SK-N-SH treated with all-trans-retinoic acid at 6 μM for 48 hours (cell line): ENCODE data around the gene CDC34.

ENCODE experiments used
- ATAC-seq: fragments of 200-7000 bp; cut with Tn5 transposase; 3 replicates; pipeline ENCODE4 v1.9.1; 2020; ENCODE audit warnings: mild to moderate bottlenecking, moderate library complexity
- ARNTL ChIP-seq: fragments of 450-650 bp; formaldehyde crosslinking; IDR thresholded peaks from 2 replicates; pipeline ENCODE4 v1.5.0; 2020; ENCODE audit warnings: low read depth, mild to moderate bottlenecking, moderate library complexity, borderline replicate concordance
- BACH2 ChIP-seq: fragments of 250-450 bp; sonication (Bioruptor Pico); IDR thresholded peaks from 2 replicates; pipeline ENCODE4 v1.9.0; 2021; ENCODE audit warnings: mild to moderate bottlenecking, borderline replicate concordance
- CREB5 ChIP-seq: fragments of 250-450 bp; sonication (Bioruptor Pico); IDR thresholded peaks from 2 replicates; pipeline ENCODE4 v1.5.1; 2020; ENCODE audit warnings: low read depth, mild to moderate bottlenecking, moderate library complexity
- CSDC2 ChIP-seq: fragments of 250-450 bp; sonication (Bioruptor Pico); IDR thresholded peaks from 2 replicates; pipeline ENCODE4 v1.5.0; 2020; ENCODE audit warnings: mild to moderate bottlenecking, moderate library complexity
- CSRNP3 ChIP-seq: fragments of 250-450 bp; sonication (Bioruptor Pico); IDR thresholded peaks from 2 replicates; pipeline ENCODE4 v1.5.1; 2021; ENCODE audit warnings: mild to moderate bottlenecking, moderate library complexity
- ESRRG ChIP-seq: fragments of 250-450 bp; sonication (Bioruptor Pico); IDR thresholded peaks from 2 replicates; pipeline ENCODE4 v1.6.1; 2021; ENCODE audit warnings: mild to moderate bottlenecking
- GLIS3 ChIP-seq: fragments of 250-450 bp; sonication (Bioruptor Pico); IDR thresholded peaks from 2 replicates; pipeline ENCODE4 v1.5.0; 2020; ENCODE audit warnings: mild to moderate bottlenecking, moderate library complexity
- ISL1 ChIP-seq: fragments of 250-450 bp; sonication (Bioruptor Pico); IDR thresholded peaks from 2 replicates; pipeline ENCODE4 v2.1.2; 2022; ENCODE audit warnings: mild to moderate bottlenecking, moderate library complexity
- OSR1 ChIP-seq: fragments of 250-450 bp; sonication (Bioruptor Pico); IDR thresholded peaks from 2 replicates; pipeline ENCODE4 v1.8.0; 2022; ENCODE audit warnings: moderate library complexity, mild to moderate bottlenecking, inconsistent platforms
- PATZ1 ChIP-seq: fragments of 250-450 bp; sonication (Bioruptor Pico); IDR thresholded peaks from 2 replicates; pipeline ENCODE4 v1.8.0; 2020; ENCODE audit warnings: mild to moderate bottlenecking, moderate library complexity, borderline replicate concordance
- POU6F1 ChIP-seq: fragments of 250-450 bp; sonication (Bioruptor Pico); IDR thresholded peaks from 2 replicates; pipeline ENCODE4 v1.8.0; 2021; ENCODE audit warnings: low read depth, mild to moderate bottlenecking, moderate library complexity, borderline replicate concordance
- PPARA ChIP-seq: fragments of 250-450 bp; sonication (Bioruptor Pico); IDR thresholded peaks from 2 replicates; pipeline ENCODE4 v1.5.0; 2020; ENCODE audit warnings: mild to moderate bottlenecking, borderline replicate concordance
- RARB ChIP-seq: fragments of 250-450 bp; sonication (Bioruptor Pico); IDR thresholded peaks from 2 replicates; pipeline ENCODE4 v1.8.0; 2021; ENCODE audit warnings: mild to moderate bottlenecking, moderate library complexity
- SNAI2 ChIP-seq: fragments of 250-450 bp; sonication (Bioruptor Pico); IDR thresholded peaks from 2 replicates; pipeline ENCODE4 v1.5.0; 2020; ENCODE audit warnings: mild to moderate bottlenecking, moderate library complexity
- TCF4 ChIP-seq: fragments of 250-450 bp; sonication (Bioruptor Pico); IDR thresholded peaks from 2 replicates; pipeline ENCODE4 v1.8.0; 2021; ENCODE audit warnings: mild to moderate bottlenecking, moderate library complexity, borderline replicate concordance
- TOX ChIP-seq: fragments of 250-450 bp; sonication (Bioruptor Pico); IDR thresholded peaks from 2 replicates; pipeline ENCODE4 v1.8.0; 2021; ENCODE audit warnings: mild to moderate bottlenecking, moderate library complexity, borderline replicate concordance
- TSHZ2 ChIP-seq: fragments of 250-450 bp; sonication (Bioruptor Pico); IDR thresholded peaks from 2 replicates; pipeline ENCODE4 v1.5.0; 2020; ENCODE audit warnings: mild to moderate bottlenecking, moderate library complexity
- ZC3H10 ChIP-seq: fragments of 250-450 bp; sonication (Bioruptor Pico); IDR thresholded peaks from 2 replicates; pipeline ENCODE4 v1.5.1; 2021; ENCODE audit warnings: mild to moderate bottlenecking, moderate library complexity
- ZFP3 ChIP-seq: fragments of 250-450 bp; sonication (Bioruptor Pico); IDR thresholded peaks from 2 replicates; pipeline ENCODE4 v1.5.0; 2020; ENCODE audit warnings: mild to moderate bottlenecking, moderate library complexity
- ZFP30 ChIP-seq: fragments of 450-650 bp; formaldehyde crosslinking; IDR thresholded peaks from 2 replicates; pipeline ENCODE4 v1.5.0; 2022; ENCODE audit warnings: mild to moderate bottlenecking, moderate library complexity
- ZNF565 ChIP-seq: fragments of 450-650 bp; formaldehyde crosslinking; conservative IDR thresholded peaks from 2 replicates; pipeline ENCODE4 v1.5.0; 2020; ENCODE audit warnings: low read depth, mild to moderate bottlenecking, moderate library complexity
- ZNF70 ChIP-seq: fragments of 450-650 bp; formaldehyde crosslinking; IDR thresholded peaks from 2 replicates; pipeline ENCODE4 v1.5.0; 2020; ENCODE audit warnings: mild to moderate bottlenecking, moderate library complexity
- ZNF8 ChIP-seq: fragments of 450-650 bp; formaldehyde crosslinking; IDR thresholded peaks from 2 replicates; pipeline ENCODE4 v1.5.0; 2020; ENCODE audit warnings: mild to moderate bottlenecking, moderate library complexity

The CDC34 gene

GRCh38 chr19:507286-508203, 24.0 kb upstream of the CDC34 start, which contains the start of gene TPGS1:
TPGS1 (plus strand) TSS chr19:507497; CDS start chr19:507507, 10 bp downstream.
- TF ChIP-seq TOX (CRISPR knock-in tag) = no peak
- 0 out of 2 replicates have a peak, but pooled peaks have one; percentile 25 for TF ChIP-seq GLIS3 (CRISPR knock-in tag)
- no peak for TF ChIP-seq ARNTL
- no peak for TF ChIP-seq CSRNP3
- TF ChIP-seq RARB (CRISPR knock-in tag) = no peak
- no peak for TF ChIP-seq ESRRG
- no peak for TF ChIP-seq POU6F1
- TF ChIP-seq PATZ1 (CRISPR knock-in tag) = no peak
- TF ChIP-seq ZFP3 = peak; percentile 40; the same call in 1 of the 2 replicates
- no peak for TF ChIP-seq ZNF8 (CRISPR knock-in tag)
- no peak for TF ChIP-seq ZNF70 (CRISPR knock-in tag)
- no peak for TF ChIP-seq OSR1
- no peak for TF ChIP-seq ZFP30 (CRISPR knock-in tag)
- peak; percentile 74 for TF ChIP-seq SNAI2 (CRISPR knock-in tag)
- TF ChIP-seq ZC3H10 (CRISPR knock-in tag) = no peak
- no peak for TF ChIP-seq ISL1 (CRISPR knock-in tag)
- no peak for TF ChIP-seq TCF4
- no peak for TF ChIP-seq PPARA (CRISPR knock-in tag)
- no peak for TF ChIP-seq CREB5 (CRISPR knock-in tag)
- peak; percentile 49; the same call in 1 of the 2 replicates for TF ChIP-seq CSDC2 (CRISPR knock-in tag)
- TF ChIP-seq ZNF565 (CRISPR knock-in tag) = no peak; the same call in 1 of the 2 replicates
- TF ChIP-seq BACH2 (CRISPR knock-in tag) = no peak
- TF ChIP-seq TSHZ2 (CRISPR knock-in tag) = peak; percentile 82
- ATAC-seq = peak; percentile 93
